ENCODE measurements around the gene PDYN.

DNA sequence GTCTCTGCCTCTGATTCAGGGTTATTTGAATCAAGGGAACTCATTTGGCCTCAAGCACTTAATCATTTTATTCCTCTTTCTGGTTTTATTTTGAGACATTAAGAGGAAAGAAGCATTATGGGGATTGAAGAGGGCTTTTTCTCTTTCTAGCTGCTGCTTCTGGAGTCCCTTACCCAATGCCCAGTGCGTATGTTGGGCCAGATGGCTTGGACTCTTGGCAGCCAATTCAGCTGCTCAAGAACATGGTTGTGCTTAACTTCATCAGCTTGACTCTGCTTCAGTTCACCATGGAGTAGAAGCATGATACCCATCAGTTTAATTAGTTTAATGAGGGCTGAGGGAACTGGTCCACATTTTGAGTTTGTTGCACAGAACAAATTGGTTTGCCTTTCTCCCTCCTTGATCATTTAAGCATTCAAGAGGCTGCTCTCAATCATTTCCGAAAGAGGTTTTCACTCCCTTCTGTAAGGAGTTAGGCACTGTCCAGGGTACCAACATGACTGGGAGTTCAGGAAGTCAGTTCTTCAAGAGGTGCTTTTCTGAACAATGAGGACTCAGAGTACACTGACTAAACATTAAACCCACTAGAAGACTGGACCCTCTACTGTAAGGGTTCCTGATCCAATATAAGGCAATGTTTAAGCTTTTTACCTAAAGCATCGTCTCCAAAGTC lies 14.6 kb downstream of the PDYN start:
- TF ChIP-seq, protein P1, sequence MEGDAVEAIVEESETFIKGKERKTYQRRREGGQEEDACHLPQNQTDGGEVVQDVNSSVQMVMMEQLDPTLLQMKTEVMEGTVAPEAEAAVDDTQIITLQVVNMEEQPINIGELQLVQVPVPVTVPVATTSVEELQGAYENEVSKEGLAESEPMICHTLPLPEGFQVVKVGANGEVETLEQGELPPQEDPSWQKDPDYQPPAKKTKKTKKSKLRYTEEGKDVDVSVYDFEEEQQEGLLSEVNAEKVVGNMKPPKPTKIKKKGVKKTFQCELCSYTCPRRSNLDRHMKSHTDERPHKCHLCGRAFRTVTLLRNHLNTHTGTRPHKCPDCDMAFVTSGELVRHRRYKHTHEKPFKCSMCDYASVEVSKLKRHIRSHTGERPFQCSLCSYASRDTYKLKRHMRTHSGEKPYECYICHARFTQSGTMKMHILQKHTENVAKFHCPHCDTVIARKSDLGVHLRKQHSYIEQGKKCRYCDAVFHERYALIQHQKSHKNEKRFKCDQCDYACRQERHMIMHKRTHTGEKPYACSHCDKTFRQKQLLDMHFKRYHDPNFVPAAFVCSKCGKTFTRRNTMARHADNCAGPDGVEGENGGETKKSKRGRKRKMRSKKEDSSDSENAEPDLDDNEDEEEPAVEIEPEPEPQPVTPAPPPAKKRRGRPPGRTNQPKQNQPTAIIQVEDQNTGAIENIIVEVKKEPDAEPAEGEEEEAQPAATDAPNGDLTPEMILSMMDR (conservative IDR thresholded peaks at IDR 0.05; ENCODE audit: low read depth, low read length): no peak
- no peak for TF ChIP-seq EZH2 (IDR thresholded peaks at IDR 0.05; ENCODE audit: borderline replicate concordance, low read depth, low read length, poor library complexity, severe bottlenecking)
